NB4 (cell line): ENCODE data around the gene P2RX3.

Experiments used
- POLR2A ChIP-seq: IDR thresholded peaks from 2 replicates; pipeline ENCODE4 v1.6.1; 2011; ENCODE audit warnings: mild to moderate bottlenecking; ENCODE audit not compliant: insufficient read length; ENCODE audit errors: extremely low read depth
- TF ChIP-seq, protein P1 (sequence below): IDR thresholded peaks from one replicate; pipeline ENCODE4 v1.5.1; 2012; ENCODE audit warnings: low read depth, low read length

DNA sequence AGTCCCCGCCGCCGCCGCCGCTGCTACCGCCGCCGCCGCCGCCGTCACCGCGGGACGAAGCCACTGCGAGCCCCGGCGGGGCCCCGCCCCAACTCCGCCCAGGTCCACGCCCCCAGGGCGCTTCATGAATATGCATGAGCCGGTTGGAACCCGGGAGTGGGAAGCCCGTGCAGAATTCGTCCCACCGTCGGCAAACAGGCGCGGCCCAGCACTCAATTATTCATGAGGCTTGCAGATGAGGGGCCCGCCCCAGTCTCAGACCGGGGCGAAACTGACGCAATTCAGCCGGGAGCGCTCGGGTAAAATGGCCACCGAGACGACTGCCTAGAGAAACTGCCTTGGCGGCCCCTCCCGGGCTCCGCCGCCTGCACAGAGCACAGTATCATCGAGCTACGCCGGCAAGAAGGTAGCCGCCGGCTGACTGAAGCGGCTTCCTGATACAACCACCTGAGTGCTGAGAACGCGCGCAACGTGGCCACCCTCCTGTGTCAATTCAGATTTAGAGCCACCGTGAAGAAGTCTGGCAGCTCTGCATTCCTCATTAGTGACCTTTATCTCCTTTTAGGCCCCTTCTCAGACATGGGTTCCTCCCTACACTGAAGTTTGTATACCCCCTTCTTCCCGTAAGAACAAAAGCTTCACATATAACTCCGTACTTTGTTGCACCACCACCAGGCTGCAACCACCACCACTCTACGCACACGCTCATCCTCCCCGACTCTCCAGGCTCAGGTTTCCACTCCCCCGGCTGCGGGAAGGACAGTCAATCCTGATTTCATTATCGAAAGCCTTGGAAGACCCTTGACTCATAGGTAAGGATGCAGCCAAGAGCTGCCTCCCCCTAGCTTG lies 13.0 kb upstream of the P2RX3 start, which contains the start of gene TNKS1BP1:
- TF ChIP-seq, protein P1, sequence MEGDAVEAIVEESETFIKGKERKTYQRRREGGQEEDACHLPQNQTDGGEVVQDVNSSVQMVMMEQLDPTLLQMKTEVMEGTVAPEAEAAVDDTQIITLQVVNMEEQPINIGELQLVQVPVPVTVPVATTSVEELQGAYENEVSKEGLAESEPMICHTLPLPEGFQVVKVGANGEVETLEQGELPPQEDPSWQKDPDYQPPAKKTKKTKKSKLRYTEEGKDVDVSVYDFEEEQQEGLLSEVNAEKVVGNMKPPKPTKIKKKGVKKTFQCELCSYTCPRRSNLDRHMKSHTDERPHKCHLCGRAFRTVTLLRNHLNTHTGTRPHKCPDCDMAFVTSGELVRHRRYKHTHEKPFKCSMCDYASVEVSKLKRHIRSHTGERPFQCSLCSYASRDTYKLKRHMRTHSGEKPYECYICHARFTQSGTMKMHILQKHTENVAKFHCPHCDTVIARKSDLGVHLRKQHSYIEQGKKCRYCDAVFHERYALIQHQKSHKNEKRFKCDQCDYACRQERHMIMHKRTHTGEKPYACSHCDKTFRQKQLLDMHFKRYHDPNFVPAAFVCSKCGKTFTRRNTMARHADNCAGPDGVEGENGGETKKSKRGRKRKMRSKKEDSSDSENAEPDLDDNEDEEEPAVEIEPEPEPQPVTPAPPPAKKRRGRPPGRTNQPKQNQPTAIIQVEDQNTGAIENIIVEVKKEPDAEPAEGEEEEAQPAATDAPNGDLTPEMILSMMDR = no peak
- peak; percentile 76 for TF ChIP-seq POLR2A
